ENCODE measurements around the gene HRH2. TPM values are rescaled to one million over a fixed set of nuclear protein-coding genes. Genes with fewer than 3 reads are reported as not detected.

The HRH2 gene
- polyA plus RNA-seq, 1 donor (not counting 4 experiments of a cell fraction or from before 2014, with no cell fraction given): not detected

GRCh38 chr5:175751369-175751768, 93.5 kb downstream of the HRH2 start:
- Histone ChIP-seq H3K79me2 (ENCODE audit: control insufficient read depth, insufficient read depth, low read length) (no peaks in the 10 kb centered on the region), H3K9me3 (ENCODE audit: control insufficient read depth, low read depth, low read length) (no peaks in the 10 kb centered on the region), H3K27ac (ENCODE audit: control insufficient read depth, insufficient read depth, low read length) (no peak overlapping the region), H2AFZ (ENCODE audit: control insufficient read depth, low read length) (no peak overlapping the region), H3K4me3 (ENCODE audit: control insufficient read depth in 2 of 3, extremely low read depth in 1 of 3, insufficient read depth in 2 of 3, low read depth in 1 of 3, low read length in 3 of 3) (no peak overlapping the region), H3K9ac (ENCODE audit: control insufficient read depth, extremely low read depth, insufficient read depth, low read length) (no peak overlapping the region), H4K20me1 (ENCODE audit: control insufficient read depth, extremely low read depth, insufficient read depth, low read length) (no peaks in the 10 kb centered on the region), H3K36me3 (ENCODE audit: control insufficient read depth in 2 of 2, extremely low read depth in 1 of 2, insufficient read depth in 2 of 2, low read length in 2 of 2) (no peaks in the 10 kb centered on the region), H3K9me1 (ENCODE audit: control insufficient read depth, extremely low read depth, insufficient read depth, low read length) (no peaks in the 10 kb centered on the region), H3K4me2 (ENCODE audit: control insufficient read depth, extremely low read depth, insufficient read depth, low read depth, low read length) (no peak overlapping the region), H3K4me1 (ENCODE audit: control insufficient read depth, extremely low read depth, insufficient read depth, low read length) (peaks cover 5% of the 10 kb centered on the region), H3K27me3 (ENCODE audit: control insufficient read depth, extremely low read depth, insufficient read depth, low read length) (peaks cover 3% of the 10 kb centered on the region)
- no peak for TF ChIP-seq CTCF (optimal IDR thresholded peaks at IDR 0.05 in 1 of 3, IDR thresholded peaks at IDR 0.05 in 1 of 3, conservative IDR thresholded peaks at IDR 0.05 in 1 of 3; ENCODE audit: extremely low read depth in 1 of 3, insufficient read depth in 2 of 3, low read length in 3 of 3)
- TF ChIP-seq EZH2 (IDR thresholded peaks at IDR 0.05; ENCODE audit: low read length): no peak
- DNase-seq (ENCODE audit: low read depth, low spot score) (no peak), FAIRE-seq (no peak)
- dilution Hi-C loops (cut with MboI; ENCODE audit: extremely low pct_ligation_motif_present, low sequenced_read_pairs): no loop called here

GRCh38 chr5:175752826-175753535, 95.1 kb downstream of the HRH2 start:
- no peaks in the 10 kb centered on the region for H3K36me3 ChIP-seq (ENCODE audit: control insufficient read depth in 2 of 2, extremely low read depth in 1 of 2, insufficient read depth in 2 of 2, low read length in 2 of 2)
- H3K9me3 ChIP-seq (ENCODE audit: control insufficient read depth, low read depth, low read length): no peaks in the 10 kb centered on the region
- peaks cover 7% of the 10 kb centered on the region for H3K27me3 ChIP-seq (ENCODE audit: control insufficient read depth, extremely low read depth, insufficient read depth, low read length)
- DNase-seq (ENCODE audit: low read depth, low spot score): no peak
- H3K79me2 ChIP-seq (ENCODE audit: control insufficient read depth, insufficient read depth, low read length): no peaks in the 10 kb centered on the region
- no peak for TF ChIP-seq CTCF (optimal IDR thresholded peaks at IDR 0.05 in 1 of 3, IDR thresholded peaks at IDR 0.05 in 1 of 3, conservative IDR thresholded peaks at IDR 0.05 in 1 of 3; ENCODE audit: extremely low read depth in 1 of 3, insufficient read depth in 2 of 3, low read length in 3 of 3)
- TF ChIP-seq EZH2 (IDR thresholded peaks at IDR 0.05; ENCODE audit: low read length): no peak
- dilution Hi-C loops (cut with MboI; ENCODE audit: extremely low pct_ligation_motif_present, low sequenced_read_pairs): no loop called here
- no peak overlapping the region for H3K4me3 ChIP-seq (ENCODE audit: control insufficient read depth in 2 of 3, extremely low read depth in 1 of 3, insufficient read depth in 2 of 3, low read depth in 1 of 3, low read length in 3 of 3)
- no peak overlapping the region for H3K9ac ChIP-seq (ENCODE audit: control insufficient read depth, extremely low read depth, insufficient read depth, low read length)
- H3K27ac ChIP-seq (ENCODE audit: control insufficient read depth, insufficient read depth, low read length): no peak overlapping the region
- H4K20me1 ChIP-seq (ENCODE audit: control insufficient read depth, extremely low read depth, insufficient read depth, low read length): no peaks in the 10 kb centered on the region
- H2AFZ ChIP-seq (ENCODE audit: control insufficient read depth, low read length): no peak overlapping the region
- no peak overlapping the region for H3K4me2 ChIP-seq (ENCODE audit: control insufficient read depth, extremely low read depth, insufficient read depth, low read depth, low read length)
- H3K4me1 ChIP-seq (ENCODE audit: control insufficient read depth, extremely low read depth, insufficient read depth, low read length): peaks cover 5% of the 10 kb centered on the region
- H3K9me1 ChIP-seq (ENCODE audit: control insufficient read depth, extremely low read depth, insufficient read depth, low read length): no peaks in the 10 kb centered on the region
- no peak for FAIRE-seq
